Measurements from ENCODE around the gene MAD1L1. TPM values are rescaled to one million over a fixed set of nuclear protein-coding genes. Genes with fewer than 3 reads are reported as not detected.

Gene MAD1L1
- total RNA-seq, 1 donor from 2014 or later = 48.4 TPM

DNA sequence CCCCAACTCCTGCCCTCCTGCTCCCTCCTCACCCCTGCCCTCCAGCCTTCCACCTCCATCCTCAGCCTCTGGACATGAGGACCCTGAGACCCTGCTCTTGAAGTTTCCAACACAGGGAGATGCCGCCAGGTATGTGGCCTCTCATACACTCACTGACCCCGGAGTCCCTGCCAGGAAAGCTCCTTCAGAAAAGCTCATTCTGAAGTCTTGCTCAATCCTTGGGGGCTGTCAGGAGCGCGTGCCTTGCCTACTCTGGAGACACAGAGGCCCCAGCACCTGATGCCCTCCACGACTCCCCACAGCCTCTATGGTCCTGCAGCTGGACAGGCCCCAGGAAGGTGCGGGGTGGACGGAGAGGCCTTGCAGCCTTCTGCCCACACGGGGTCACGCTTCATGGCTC lies 20.3 kb upstream of the MAD1L1 start:
- Histone ChIP-seq H3K4me3 (no peak overlapping the region), H3K27me3 (no peaks in the 10 kb centered on the region), H3K9me3 (no peaks in the 10 kb centered on the region), H3K36me3 (peaks cover 24% of the 10 kb centered on the region), H3K4me1 (peaks cover 13% of the 10 kb centered on the region), H3K27ac (no peak overlapping the region)
- DNase-seq (peak; percentile 77), ATAC-seq (peak; percentile 61)
- TF ChIP-seq, protein P1, sequence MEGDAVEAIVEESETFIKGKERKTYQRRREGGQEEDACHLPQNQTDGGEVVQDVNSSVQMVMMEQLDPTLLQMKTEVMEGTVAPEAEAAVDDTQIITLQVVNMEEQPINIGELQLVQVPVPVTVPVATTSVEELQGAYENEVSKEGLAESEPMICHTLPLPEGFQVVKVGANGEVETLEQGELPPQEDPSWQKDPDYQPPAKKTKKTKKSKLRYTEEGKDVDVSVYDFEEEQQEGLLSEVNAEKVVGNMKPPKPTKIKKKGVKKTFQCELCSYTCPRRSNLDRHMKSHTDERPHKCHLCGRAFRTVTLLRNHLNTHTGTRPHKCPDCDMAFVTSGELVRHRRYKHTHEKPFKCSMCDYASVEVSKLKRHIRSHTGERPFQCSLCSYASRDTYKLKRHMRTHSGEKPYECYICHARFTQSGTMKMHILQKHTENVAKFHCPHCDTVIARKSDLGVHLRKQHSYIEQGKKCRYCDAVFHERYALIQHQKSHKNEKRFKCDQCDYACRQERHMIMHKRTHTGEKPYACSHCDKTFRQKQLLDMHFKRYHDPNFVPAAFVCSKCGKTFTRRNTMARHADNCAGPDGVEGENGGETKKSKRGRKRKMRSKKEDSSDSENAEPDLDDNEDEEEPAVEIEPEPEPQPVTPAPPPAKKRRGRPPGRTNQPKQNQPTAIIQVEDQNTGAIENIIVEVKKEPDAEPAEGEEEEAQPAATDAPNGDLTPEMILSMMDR (IDR thresholded peaks at IDR 0.05) = no peak
- intact Hi-C loops (cut with DNase I) = no loop called here

DNA sequence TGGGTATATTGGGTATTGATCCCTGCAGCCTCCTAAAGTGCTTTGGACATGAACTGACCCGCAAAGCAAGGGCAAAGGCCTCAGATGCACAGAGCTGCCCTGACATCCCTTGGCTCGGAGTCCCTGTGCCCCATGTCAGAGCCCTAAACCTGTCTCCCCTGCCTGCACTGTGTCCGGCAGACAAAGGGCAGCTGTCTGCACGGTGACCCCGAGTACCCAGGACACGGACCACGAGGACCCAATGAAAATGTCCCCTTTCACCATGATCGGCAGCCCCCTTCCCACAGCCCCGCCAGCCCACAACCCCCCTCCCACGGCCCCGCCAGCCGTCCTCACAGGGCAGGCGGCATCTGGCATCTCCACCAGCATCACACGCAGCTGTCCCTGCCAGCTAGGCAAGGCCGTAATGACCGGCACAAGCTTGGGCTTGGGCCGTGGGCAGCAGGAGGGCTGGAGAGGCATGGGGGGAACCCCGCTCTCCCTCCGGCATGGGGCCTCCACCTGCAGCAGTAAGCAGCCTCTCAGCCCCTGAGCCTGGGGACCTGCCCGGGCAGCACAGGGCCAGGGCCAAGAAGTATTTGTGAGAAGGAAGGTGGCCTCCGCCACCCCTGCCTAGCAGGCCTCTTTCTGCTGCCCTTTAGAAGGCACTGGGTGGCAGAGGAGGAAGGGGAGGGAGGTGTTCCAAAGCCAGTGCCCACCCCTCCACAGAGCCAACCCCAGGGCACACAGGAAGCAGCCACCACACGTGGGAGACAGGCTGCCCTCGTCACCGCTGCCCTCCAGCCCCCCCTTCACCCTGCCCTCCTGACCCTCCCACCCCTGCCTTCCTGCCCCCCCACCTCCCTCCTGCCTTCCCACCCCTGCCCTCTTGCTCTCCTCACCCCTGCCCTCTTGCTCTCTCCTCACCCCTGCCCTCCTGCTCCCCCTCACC lies 19.4 kb upstream of the MAD1L1 start:
- Histone ChIP-seq H3K9me3 (no peaks in the 10 kb centered on the region), H3K4me3 (no peak overlapping the region), H3K27me3 (no peaks in the 10 kb centered on the region), H3K27ac (no peak overlapping the region), H3K36me3 (peaks cover 19% of the 10 kb centered on the region), H3K4me1 (peaks cover 13% of the 10 kb centered on the region)
- peak; percentile 76 for DNase-seq
- TF ChIP-seq, protein P1 (IDR thresholded peaks at IDR 0.05) = no peak
- intact Hi-C loops (cut with DNase I) = no loop called here
- ATAC-seq = peak; percentile 55

DNA sequence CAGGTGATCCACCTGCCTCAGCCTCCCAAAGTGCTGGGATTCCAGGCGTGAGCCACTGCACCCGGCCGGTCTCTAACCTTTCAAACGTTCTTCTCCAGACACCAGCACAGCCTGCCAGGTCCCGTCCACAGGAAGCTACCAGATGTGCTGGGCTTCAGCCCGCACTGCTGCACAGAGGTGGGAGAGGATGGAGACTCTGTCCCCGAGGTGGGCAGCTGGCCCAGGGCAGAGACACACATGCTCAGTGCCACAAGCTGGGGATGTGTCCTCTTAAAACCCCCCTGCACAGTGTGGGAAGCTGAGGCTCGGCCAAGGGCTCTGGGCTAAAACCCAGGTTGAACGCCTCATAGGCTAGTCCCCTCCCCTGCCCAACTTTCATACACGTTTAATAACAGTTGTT lies 18.6 kb upstream of the MAD1L1 start:
- Histone ChIP-seq H3K36me3 (peaks cover 12% of the 10 kb centered on the region), H3K9me3 (no peaks in the 10 kb centered on the region), H3K4me1 (peaks cover 13% of the 10 kb centered on the region), H3K27ac (no peak overlapping the region), H3K27me3 (no peaks in the 10 kb centered on the region), H3K4me3 (no peak overlapping the region)
- intact Hi-C loops (cut with DNase I) = no loop called here
- ATAC-seq (no peak), DNase-seq (no peak)
- TF ChIP-seq, protein P1 (IDR thresholded peaks at IDR 0.05) = no peak

DNA sequence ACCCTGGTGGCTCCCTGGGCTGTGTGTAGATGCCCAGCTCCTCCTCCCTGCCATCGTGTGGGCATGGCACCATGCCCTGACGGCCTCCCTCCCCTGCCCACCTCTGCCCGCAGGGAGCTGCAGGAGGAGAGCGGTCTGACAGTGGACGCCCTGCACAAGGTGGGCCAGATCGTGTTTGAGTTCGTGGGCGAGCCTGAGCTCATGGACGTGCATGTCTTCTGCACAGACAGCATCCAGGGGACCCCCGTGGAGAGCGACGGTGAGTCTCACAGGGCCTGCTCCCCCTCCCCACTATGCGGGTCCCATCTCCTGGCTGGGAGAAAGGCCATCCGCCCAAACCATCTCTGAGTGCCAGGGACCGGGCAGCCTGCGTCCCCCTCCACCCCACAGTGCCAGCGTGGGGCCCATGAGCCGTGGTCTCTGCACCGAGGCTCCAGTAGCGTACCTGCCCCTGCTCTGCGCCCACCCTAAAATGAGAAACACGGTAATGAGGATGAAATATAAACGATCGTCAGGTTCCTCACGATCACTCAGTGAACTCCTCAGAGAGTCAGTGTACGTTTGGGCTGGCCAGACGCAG lies 17.1 kb upstream of the MAD1L1 start:
- H3K9me3 ChIP-seq = no peaks in the 10 kb centered on the region
- intact Hi-C loops (cut with DNase I) = loop anchor here (10.0 kb wide), 1 partner anchor 105 kb away; the partner anchor contains the start of gene EIF3B
- TF ChIP-seq, protein P1 (IDR thresholded peaks at IDR 0.05) = no peak
- no peak for ATAC-seq
- H3K4me1 ChIP-seq = peaks cover 13% of the 10 kb centered on the region
- H3K27ac ChIP-seq = peak overlapping the region; percentile 45
- no peaks in the 10 kb centered on the region for H3K36me3 ChIP-seq
- DNase-seq = no peak
- no peaks in the 10 kb centered on the region for H3K27me3 ChIP-seq
- no peak overlapping the region for H3K4me3 ChIP-seq

DNA sequence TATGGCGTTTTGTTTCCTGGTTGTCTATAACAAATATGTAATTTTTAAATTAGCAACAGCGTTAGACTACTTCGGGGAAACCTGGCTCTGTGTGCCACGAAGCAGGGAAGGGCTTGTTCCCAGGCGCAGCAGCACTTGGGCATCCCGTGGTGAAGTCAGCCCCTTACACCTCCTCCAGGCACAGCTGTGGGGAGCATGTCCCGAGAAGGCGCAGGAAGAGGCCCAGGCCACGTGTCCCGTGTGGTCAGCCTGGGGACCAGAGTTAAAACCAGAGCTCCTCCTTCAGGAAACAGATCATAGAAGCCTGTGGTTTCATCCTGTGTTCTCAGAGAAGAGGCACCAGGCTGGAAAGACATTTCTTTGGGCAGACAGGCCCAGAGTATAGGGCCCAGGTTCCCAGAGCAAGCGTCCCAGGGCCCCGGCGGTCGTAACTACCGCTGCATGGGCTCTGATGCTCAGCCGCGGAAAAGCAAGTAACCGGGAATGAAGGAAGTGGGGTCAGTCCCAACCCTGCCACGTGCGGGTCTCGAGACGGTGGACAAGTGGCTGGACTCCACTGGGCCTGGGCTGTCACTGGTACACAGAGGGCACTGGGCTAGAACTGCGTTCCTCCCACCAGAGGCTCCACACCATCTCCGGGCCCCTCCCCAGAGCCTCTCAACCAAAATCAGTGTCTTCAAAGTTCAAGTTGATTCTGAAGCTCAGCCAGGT lies 16.4 kb upstream of the MAD1L1 start:
- DNase-seq (peak; percentile 79), ATAC-seq (peak; percentile 73)
- intact Hi-C loops (cut with DNase I) = loop anchor here (10.0 kb wide), 1 partner anchor 106 kb away; the partner anchor contains the start of gene EIF3B
- no peak overlapping the region for H3K4me3 ChIP-seq
- peak overlapping the region; percentile 45 for H3K27ac ChIP-seq
- TF ChIP-seq, protein P1 (IDR thresholded peaks at IDR 0.05) = no peak
- no peaks in the 10 kb centered on the region for H3K9me3 ChIP-seq
- peaks cover 13% of the 10 kb centered on the region for H3K4me1 ChIP-seq
- H3K27me3 ChIP-seq = no peaks in the 10 kb centered on the region
- H3K36me3 ChIP-seq = no peaks in the 10 kb centered on the region

All from upper lobe of right lung (tissue), 1 donor.